Measurements from ENCODE around the gene NAP1L4.

NAP1L4 gene

DNA sequence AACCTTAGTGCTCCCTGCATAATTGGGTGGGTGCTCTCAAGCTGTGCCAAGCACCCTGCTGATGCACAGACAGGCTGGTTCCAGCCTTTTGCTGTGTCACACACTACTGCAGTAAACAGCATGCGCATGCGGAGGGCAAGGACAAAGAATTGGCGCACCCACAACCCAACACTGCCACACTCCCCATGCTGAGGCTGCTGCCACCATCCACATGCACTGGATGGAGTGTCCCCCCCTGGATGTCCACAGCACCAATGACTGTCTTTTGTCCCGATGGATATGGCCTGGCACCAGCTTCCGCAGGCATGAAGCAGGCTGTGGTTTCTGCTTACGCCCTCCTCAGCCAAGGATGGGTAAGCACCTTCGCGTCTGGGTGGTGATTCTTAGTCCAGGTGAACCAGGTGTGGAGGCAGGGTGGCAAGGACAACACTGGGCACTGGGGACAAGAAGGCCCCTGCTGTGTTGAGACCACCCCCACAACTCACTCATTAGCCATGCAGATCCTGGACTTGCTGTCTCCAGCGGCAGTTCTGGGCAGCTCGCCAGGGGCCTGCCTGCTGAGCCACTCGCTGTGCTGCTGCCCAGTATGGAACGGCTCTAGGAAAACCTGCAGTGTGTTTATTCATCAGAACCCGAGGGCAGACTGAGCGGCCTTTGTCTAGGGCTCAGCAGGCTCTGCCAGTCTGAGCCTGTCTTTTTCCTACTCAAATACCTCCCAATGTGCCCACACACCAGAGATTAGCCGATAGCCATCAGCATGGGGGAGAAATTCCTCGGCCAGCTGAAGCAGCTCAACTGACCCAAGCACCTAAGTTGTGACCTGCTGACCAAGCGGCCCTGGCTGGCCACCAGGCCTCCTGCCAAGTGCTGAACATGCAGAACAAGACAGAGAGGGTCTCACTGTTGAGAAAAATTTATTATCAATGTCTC is 8.2 kb upstream of the NAP1L4 start:
- H3K79me2 ChIP-seq (ENCODE audit: low read length) = no peaks in the 10 kb centered on the region
- H3K4me2 ChIP-seq (ENCODE audit: low read depth, low read length) = no peak overlapping the region
- H3K9ac ChIP-seq (ENCODE audit: low read length) = no peak overlapping the region
- H3K36me3 ChIP-seq (replicated peaks; ENCODE audit: insufficient read depth, low read length) = no peaks in the 10 kb centered on the region; the same call in 1 of the 2 replicates
- H3F3A ChIP-seq (ENCODE audit: insufficient read depth, low read length) = no peaks in the 10 kb centered on the region
- H3K9me3 ChIP-seq (replicated peaks; ENCODE audit: insufficient read depth, low read length) = no peaks in the 10 kb centered on the region
- TF ChIP-seq, protein P1, sequence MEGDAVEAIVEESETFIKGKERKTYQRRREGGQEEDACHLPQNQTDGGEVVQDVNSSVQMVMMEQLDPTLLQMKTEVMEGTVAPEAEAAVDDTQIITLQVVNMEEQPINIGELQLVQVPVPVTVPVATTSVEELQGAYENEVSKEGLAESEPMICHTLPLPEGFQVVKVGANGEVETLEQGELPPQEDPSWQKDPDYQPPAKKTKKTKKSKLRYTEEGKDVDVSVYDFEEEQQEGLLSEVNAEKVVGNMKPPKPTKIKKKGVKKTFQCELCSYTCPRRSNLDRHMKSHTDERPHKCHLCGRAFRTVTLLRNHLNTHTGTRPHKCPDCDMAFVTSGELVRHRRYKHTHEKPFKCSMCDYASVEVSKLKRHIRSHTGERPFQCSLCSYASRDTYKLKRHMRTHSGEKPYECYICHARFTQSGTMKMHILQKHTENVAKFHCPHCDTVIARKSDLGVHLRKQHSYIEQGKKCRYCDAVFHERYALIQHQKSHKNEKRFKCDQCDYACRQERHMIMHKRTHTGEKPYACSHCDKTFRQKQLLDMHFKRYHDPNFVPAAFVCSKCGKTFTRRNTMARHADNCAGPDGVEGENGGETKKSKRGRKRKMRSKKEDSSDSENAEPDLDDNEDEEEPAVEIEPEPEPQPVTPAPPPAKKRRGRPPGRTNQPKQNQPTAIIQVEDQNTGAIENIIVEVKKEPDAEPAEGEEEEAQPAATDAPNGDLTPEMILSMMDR (IDR thresholded peaks at IDR 0.05; ENCODE audit: low read length) = no peak
- no peak for TF ChIP-seq EZH2phosphoT487 (IDR thresholded peaks at IDR 0.05; ENCODE audit: low read length)
- no peak for TF ChIP-seq EZH2 (optimal IDR thresholded peaks at IDR 0.05; ENCODE audit: low read depth, low read length)
- no peak overlapping the region for H3K27ac ChIP-seq (ENCODE audit: low read length)
- DNase-seq = no peak
- H2AFZ ChIP-seq (ENCODE audit: low read length) = no peak overlapping the region
- H4K20me1 ChIP-seq (ENCODE audit: insufficient read depth, low read length) = no peaks in the 10 kb centered on the region
- H3K4me1 ChIP-seq (ENCODE audit: low read length) = no peaks in the 10 kb centered on the region
- no peaks in the 10 kb centered on the region for H3K27me3 ChIP-seq (replicated peaks; ENCODE audit: insufficient read depth, low read length)
- H3K9me2 ChIP-seq (replicated peaks; ENCODE audit: insufficient read depth, low read length) = no peaks in the 10 kb centered on the region
- no peak overlapping the region for H3K4me3 ChIP-seq (ENCODE audit: low read length)

DNA sequence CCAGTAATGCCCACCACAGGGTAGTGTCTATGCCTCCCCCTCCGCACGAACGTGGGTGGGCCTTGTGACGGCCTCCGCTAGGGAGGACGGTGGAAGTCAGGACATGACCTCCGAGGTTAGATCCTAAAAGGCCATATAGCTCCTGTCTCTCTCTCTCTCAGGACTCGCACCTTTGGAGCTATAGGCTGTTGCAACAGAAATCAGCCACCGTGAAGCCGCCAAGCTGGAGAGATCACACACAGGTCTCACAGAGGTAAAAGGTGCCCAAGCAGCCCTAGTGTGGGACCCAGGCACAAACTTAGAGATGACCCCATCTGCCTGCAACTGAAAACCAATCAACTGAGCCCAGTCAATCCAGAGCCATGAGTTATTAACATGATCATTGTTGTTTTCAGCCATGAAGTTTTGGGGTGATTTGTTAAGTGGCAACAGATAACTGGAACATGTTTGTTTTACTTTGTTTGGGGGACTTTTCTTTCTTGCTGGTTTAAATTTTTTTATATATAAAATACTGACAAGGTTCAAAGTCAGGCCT is 7.4 kb upstream of the NAP1L4 start:
- no peak overlapping the region for H3K9ac ChIP-seq (ENCODE audit: low read length)
- H3K27me3 ChIP-seq (replicated peaks; ENCODE audit: insufficient read depth, low read length) = no peaks in the 10 kb centered on the region
- no peaks in the 10 kb centered on the region for H3K79me2 ChIP-seq (ENCODE audit: low read length)
- no peak for TF ChIP-seq EZH2 (optimal IDR thresholded peaks at IDR 0.05; ENCODE audit: low read depth, low read length)
- TF ChIP-seq, protein P1 (IDR thresholded peaks at IDR 0.05; ENCODE audit: low read length) = no peak
- TF ChIP-seq EZH2phosphoT487 (IDR thresholded peaks at IDR 0.05; ENCODE audit: low read length) = no peak
- H3K27ac ChIP-seq (ENCODE audit: low read length) = no peak overlapping the region
- no peaks in the 10 kb centered on the region for H4K20me1 ChIP-seq (ENCODE audit: insufficient read depth, low read length)
- H3K4me2 ChIP-seq (ENCODE audit: low read depth, low read length) = no peak overlapping the region
- H3F3A ChIP-seq (ENCODE audit: insufficient read depth, low read length) = no peaks in the 10 kb centered on the region
- H3K36me3 ChIP-seq (replicated peaks; ENCODE audit: insufficient read depth, low read length) = no peaks in the 10 kb centered on the region; the same call in 1 of the 2 replicates
- no peak overlapping the region for H3K4me3 ChIP-seq (ENCODE audit: low read length)
- H3K9me3 ChIP-seq (replicated peaks; ENCODE audit: insufficient read depth, low read length) = no peaks in the 10 kb centered on the region
- no peaks in the 10 kb centered on the region for H3K9me2 ChIP-seq (replicated peaks; ENCODE audit: insufficient read depth, low read length)
- no peaks in the 10 kb centered on the region for H3K4me1 ChIP-seq (ENCODE audit: low read length)
- H2AFZ ChIP-seq (ENCODE audit: low read length) = no peak overlapping the region
- DNase-seq = no peak

GRCh38 chr11:2998073-2998850 is 6.1 kb upstream of the NAP1L4 start:
- no peak overlapping the region for H3K27ac ChIP-seq (ENCODE audit: low read length)
- no peak for DNase-seq
- no peak overlapping the region for H2AFZ ChIP-seq (ENCODE audit: low read length)

More at GRCh38 chr11:2998073-2998850, 6.1 kb upstream of the NAP1L4 start:
- Histone ChIP-seq H3K27me3 (replicated peaks; ENCODE audit: insufficient read depth, low read length) (no peaks in the 10 kb centered on the region), H3K4me2 (ENCODE audit: low read depth, low read length) (no peak overlapping the region), H3K36me3 (replicated peaks; ENCODE audit: insufficient read depth, low read length) (no peaks in the 10 kb centered on the region; the same call in 1 of the 2 replicates), H3F3A (ENCODE audit: insufficient read depth, low read length) (no peaks in the 10 kb centered on the region), H3K9me3 (replicated peaks; ENCODE audit: insufficient read depth, low read length) (no peaks in the 10 kb centered on the region), H3K4me3 (ENCODE audit: low read length) (no peak overlapping the region), H3K4me1 (ENCODE audit: low read length) (no peaks in the 10 kb centered on the region), H3K79me2 (ENCODE audit: low read length) (no peaks in the 10 kb centered on the region), H4K20me1 (ENCODE audit: insufficient read depth, low read length) (no peaks in the 10 kb centered on the region), H3K9ac (ENCODE audit: low read length) (no peak overlapping the region), H3K9me2 (replicated peaks; ENCODE audit: insufficient read depth, low read length) (no peaks in the 10 kb centered on the region)
- TF ChIP-seq EZH2phosphoT487 (IDR thresholded peaks at IDR 0.05; ENCODE audit: low read length) (no peak), EZH2 (optimal IDR thresholded peaks at IDR 0.05; ENCODE audit: low read depth, low read length) (no peak)
- TF ChIP-seq, protein P1 (IDR thresholded peaks at IDR 0.05; ENCODE audit: low read length) = no peak
